Measurements from ENCODE around the gene NXPH3.

Gene NXPH3

GRCh38 chr17:49624896-49625295 is 49.2 kb downstream of the NXPH3 start:
- H3K4me1 ChIP-seq (ENCODE audit: insufficient read depth, low read length, severe bottlenecking): no peaks in the 10 kb centered on the region
- no peaks in the 10 kb centered on the region for H3K27me3 ChIP-seq (ENCODE audit: insufficient read depth, low read length)
- no peak overlapping the region for H2AFZ ChIP-seq (ENCODE audit: low read length)
- no peaks in the 10 kb centered on the region for H3F3A ChIP-seq (ENCODE audit: insufficient read depth, low read length)
- H3K4me2 ChIP-seq (ENCODE audit: low read length): no peak overlapping the region
- peaks cover 23% of the 10 kb centered on the region for H3K36me3 ChIP-seq (ENCODE audit: insufficient read depth, low read length)
- TF ChIP-seq CTCF (IDR thresholded peaks at IDR 0.05; ENCODE audit: low read length) (no peak), EZH2 (IDR thresholded peaks at IDR 0.05; ENCODE audit: borderline replicate concordance, low read length) (no peak)
- H3K9ac ChIP-seq (ENCODE audit: low read length): no peak overlapping the region
- no peak overlapping the region for H3K27ac ChIP-seq (ENCODE audit: low read depth, low read length, poor library complexity, severe bottlenecking)
- 0 out of 2 replicates have a peak, but pooled peaks cover 7% of the 10 kb centered on the region for H3K79me2 ChIP-seq (ENCODE audit: insufficient read depth, low read length)
- no peaks in the 10 kb centered on the region for H4K20me1 ChIP-seq (ENCODE audit: insufficient read depth, low read length)
- H3K4me3 ChIP-seq (ENCODE audit: low read depth, low read length, poor library complexity, severe bottlenecking): no peak overlapping the region
- no peaks in the 10 kb centered on the region for H3K9me3 ChIP-seq (ENCODE audit: low read length)
- H3K9me2 ChIP-seq (ENCODE audit: low read depth, low read length): no peaks in the 10 kb centered on the region

DNA sequence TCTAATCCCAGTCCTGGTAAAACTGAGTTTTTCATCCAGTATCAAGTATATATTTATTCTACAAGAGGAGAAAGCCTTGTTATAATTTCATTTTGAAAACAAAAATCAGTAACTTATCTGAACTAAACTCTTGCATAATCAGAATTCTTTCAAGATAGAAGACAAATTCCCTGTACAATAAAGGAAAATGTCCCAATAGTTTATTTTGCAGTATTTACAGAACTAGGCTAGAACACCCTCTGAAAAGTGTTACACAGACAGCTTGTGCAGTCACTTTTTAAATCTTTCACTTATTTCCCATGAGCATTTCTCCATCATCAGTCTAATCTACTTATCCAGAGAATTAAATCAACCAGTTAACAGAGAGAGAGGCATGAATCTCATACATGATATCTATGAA is 53.8 kb downstream of the NXPH3 start:
- no peaks in the 10 kb centered on the region for H3K4me1 ChIP-seq (ENCODE audit: insufficient read depth, low read length, severe bottlenecking)
- peaks cover 10% of the 10 kb centered on the region; the same call in 1 of the 2 replicates for H3K36me3 ChIP-seq (ENCODE audit: insufficient read depth, low read length)
- H3K9me2 ChIP-seq (ENCODE audit: low read depth, low read length): no peaks in the 10 kb centered on the region
- no peak overlapping the region for H3K9ac ChIP-seq (ENCODE audit: low read length)
- H3K79me2 ChIP-seq (ENCODE audit: insufficient read depth, low read length): 0 out of 2 replicates have a peak, but pooled peaks cover 13% of the 10 kb centered on the region
- TF ChIP-seq CTCF (IDR thresholded peaks at IDR 0.05; ENCODE audit: low read length): no peak
- TF ChIP-seq EZH2 (IDR thresholded peaks at IDR 0.05; ENCODE audit: borderline replicate concordance, low read length): no peak
- no peak overlapping the region for H3K27ac ChIP-seq (ENCODE audit: low read depth, low read length, poor library complexity, severe bottlenecking)
- H3K9me3 ChIP-seq (ENCODE audit: low read length): no peaks in the 10 kb centered on the region
- no peak overlapping the region for H3K4me3 ChIP-seq (ENCODE audit: low read depth, low read length, poor library complexity, severe bottlenecking)
- no peaks in the 10 kb centered on the region for H3F3A ChIP-seq (ENCODE audit: insufficient read depth, low read length)
- H4K20me1 ChIP-seq (ENCODE audit: insufficient read depth, low read length): no peaks in the 10 kb centered on the region
- H2AFZ ChIP-seq (ENCODE audit: low read length): no peak overlapping the region
- no peak overlapping the region for H3K4me2 ChIP-seq (ENCODE audit: low read length)
- no peaks in the 10 kb centered on the region for H3K27me3 ChIP-seq (ENCODE audit: insufficient read depth, low read length)

GRCh38 chr17:49630113-49630900 is 54.6 kb downstream of the NXPH3 start:
- Histone ChIP-seq H3K79me2 (ENCODE audit: insufficient read depth, low read length) (0 out of 2 replicates have a peak, but pooled peaks cover 13% of the 10 kb centered on the region), H3K9me3 (ENCODE audit: low read length) (no peaks in the 10 kb centered on the region), H2AFZ (ENCODE audit: low read length) (no peak overlapping the region), H3K27ac (ENCODE audit: low read depth, low read length, poor library complexity, severe bottlenecking) (no peak overlapping the region), H3K9me2 (ENCODE audit: low read depth, low read length) (no peaks in the 10 kb centered on the region), H3K36me3 (ENCODE audit: insufficient read depth, low read length) (peaks cover 10% of the 10 kb centered on the region; the same call in 1 of the 2 replicates), H3F3A (ENCODE audit: insufficient read depth, low read length) (no peaks in the 10 kb centered on the region), H3K27me3 (ENCODE audit: insufficient read depth, low read length) (no peaks in the 10 kb centered on the region), H3K9ac (ENCODE audit: low read length) (no peak overlapping the region), H4K20me1 (ENCODE audit: insufficient read depth, low read length) (no peaks in the 10 kb centered on the region), H3K4me2 (ENCODE audit: low read length) (no peak overlapping the region), H3K4me1 (ENCODE audit: insufficient read depth, low read length, severe bottlenecking) (no peaks in the 10 kb centered on the region), H3K4me3 (ENCODE audit: low read depth, low read length, poor library complexity, severe bottlenecking) (no peak overlapping the region)
- TF ChIP-seq EZH2 (IDR thresholded peaks at IDR 0.05; ENCODE audit: borderline replicate concordance, low read length) (no peak), CTCF (IDR thresholded peaks at IDR 0.05; ENCODE audit: low read length) (no peak)

All from OCI-LY1 (cell line).